Measurements from ENCODE around the gene CNNM4.

GRCh38 chr2:96828874-96829273 lies 68.2 kb downstream of the CNNM4 start:
- no peak for TF ChIP-seq CTCF (IDR thresholded peaks at IDR 0.05; ENCODE audit: borderline replicate concordance, extremely low read depth, low read length, poor library complexity, severe bottlenecking)
- no peak for TF ChIP-seq EZH2 (IDR thresholded peaks at IDR 0.05; ENCODE audit: borderline replicate concordance, low read depth, low read length, severe bottlenecking)

All from DND-41 (cell line).